Omental fat pad (tissue), 4 donors: ENCODE measurements around the gene RBM46. TPM values are rescaled to one million over a fixed set of nuclear protein-coding genes. Genes with fewer than 3 reads are reported as not detected.

Experiments used
- ATAC-seq: fragments of 150-250 bp; one replicate; pipeline ENCODE4 v1.9.1; 2016; ENCODE audit warnings: mild to moderate bottlenecking, moderate library complexity; ENCODE audit not compliant: low FRiP score
- DNase-seq: peaks from one replicate; pipeline ENCODE4 v3.0.0-alpha.2; 2019; ENCODE audit warnings: low spot score
- CTCF ChIP-seq, 3 donors: fragments of 450-650 bp; IDR thresholded peaks; one replicate each; pipeline ENCODE4 v1.5.1; 2016 to 2017; ENCODE audit warnings: antibody characterized with exemption in 3 of 3, mild to moderate bottlenecking in 3 of 3, moderate library complexity in 2 of 3
- total RNA-seq, 4 donors: library from RNA; depleted of rRNA; stranded (reverse); fragments of >200 nt; gene quantifications; one replicate each; pipeline ENCODE4 v1.1.0, GENCODE V29; 2016

Gene RBM46
- total RNA-seq, 4 donors from 2014 or later: 0.19 TPM; not detected in 3

GRCh38 chr4:154836030-154836429, 55.0 kb downstream of the RBM46 start:
- TF ChIP-seq CTCF (IDR thresholded peaks at IDR 0.05): no peak
- DNase-seq (no peak), ATAC-seq (no peak)

- no peak for DNase-seq
- TF ChIP-seq CTCF (IDR thresholded peaks at IDR 0.05): no peak
- ATAC-seq: no peak
These were observed 55.4 kb downstream of the RBM46 start for GRCh38 chr4:154836513-154836912.

GRCh38 chr4:154838155-154838554, 57.1 kb downstream of the RBM46 start:
- TF ChIP-seq CTCF (IDR thresholded peaks at IDR 0.05): no peak
- DNase-seq: no peak
- no peak for ATAC-seq

GRCh38 chr4:154838694-154839093, 57.6 kb downstream of the RBM46 start:
- DNase-seq (no peak), ATAC-seq (no peak)
- TF ChIP-seq CTCF (IDR thresholded peaks at IDR 0.05): no peak

GRCh38 chr4:154854362-154854761, 73.3 kb downstream of the RBM46 start:
- ATAC-seq (no peak), DNase-seq (no peak)
- no peak for TF ChIP-seq CTCF (IDR thresholded peaks at IDR 0.05)

- DNase-seq (no peak), ATAC-seq (no peak)
- TF ChIP-seq CTCF (IDR thresholded peaks at IDR 0.05): no peak
These were observed 77.1 kb downstream of the RBM46 start for GRCh38 chr4:154858166-154858565.

GRCh38 chr4:154868414-154869194, 87.5 kb downstream of the RBM46 start:
- TF ChIP-seq CTCF (IDR thresholded peaks at IDR 0.05): no peak
- DNase-seq (no peak), ATAC-seq (no peak)
